Ureter (tissue), 1 donor: Measurements from ENCODE around the gene GPR132. TPM values are rescaled to one million over a fixed set of nuclear protein-coding genes. Genes with fewer than 3 reads are reported as not detected.
"Not testable (repeated sequence)": the region's sequence is repeated elsewhere in the genome, so short reads cannot be mapped to it uniquely, and the experiment has no call there.

Experiments
- DNase-seq: peaks from one replicate; pipeline ENCODE4 v3.0.0-alpha.2; 2020; ENCODE audit warnings: low spot score
- total RNA-seq: library from RNA; stranded (reverse); gene quantifications from one replicate; pipeline ENCODE4 v1.2.4, GENCODE V29; 2023
- donor health status: DM: yes; HTN: yes; CAD: no.

GPR132 gene
- total RNA-seq, 1 donor from 2014 or later = 1.5 TPM

DNA sequence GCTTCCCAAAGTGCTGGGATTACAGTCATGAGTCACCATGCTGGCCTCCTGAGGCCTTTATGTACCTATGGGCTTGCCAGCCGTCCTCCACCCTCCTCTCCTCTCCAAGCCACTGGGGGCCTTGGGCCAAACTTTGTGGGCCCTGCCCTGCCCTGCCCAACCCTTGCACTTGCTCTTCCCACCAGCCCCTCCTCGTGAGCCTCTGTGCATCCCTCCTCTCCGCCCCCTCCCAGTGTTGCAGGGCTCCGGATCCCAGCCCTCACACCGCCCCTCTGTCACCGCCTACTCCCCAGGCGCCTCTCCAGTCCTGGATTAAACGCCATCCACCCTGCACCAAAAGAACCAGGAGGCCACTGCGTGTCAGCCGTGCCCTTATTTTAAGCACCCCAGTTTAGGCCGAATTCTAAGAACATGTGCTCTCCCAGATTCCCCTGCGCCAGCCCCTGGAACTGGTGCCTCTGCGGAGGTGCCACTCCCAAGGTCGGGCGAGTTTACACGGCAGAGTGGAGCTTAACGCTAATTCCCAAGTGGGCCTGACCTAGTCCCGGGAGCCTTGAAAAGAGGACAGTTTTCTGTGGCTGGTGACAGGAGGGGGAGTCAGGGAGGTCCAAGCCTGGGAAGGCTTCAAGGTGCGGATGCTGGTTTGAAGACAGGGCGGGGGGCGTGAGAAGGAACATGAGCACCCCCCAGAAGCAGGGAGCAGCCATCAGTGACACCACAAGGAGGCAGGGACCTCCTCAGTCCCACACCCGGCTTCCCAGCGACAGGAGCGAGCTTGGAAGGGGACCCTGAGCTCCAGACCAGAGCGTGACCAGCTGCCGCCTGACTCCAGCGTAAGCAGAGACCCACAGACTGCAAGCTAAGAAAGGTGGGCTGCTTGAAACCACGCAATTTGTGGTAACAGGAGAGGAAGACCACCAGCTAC is 23.1 kb downstream of the GPR132 start:
- no peak for DNase-seq

DNA sequence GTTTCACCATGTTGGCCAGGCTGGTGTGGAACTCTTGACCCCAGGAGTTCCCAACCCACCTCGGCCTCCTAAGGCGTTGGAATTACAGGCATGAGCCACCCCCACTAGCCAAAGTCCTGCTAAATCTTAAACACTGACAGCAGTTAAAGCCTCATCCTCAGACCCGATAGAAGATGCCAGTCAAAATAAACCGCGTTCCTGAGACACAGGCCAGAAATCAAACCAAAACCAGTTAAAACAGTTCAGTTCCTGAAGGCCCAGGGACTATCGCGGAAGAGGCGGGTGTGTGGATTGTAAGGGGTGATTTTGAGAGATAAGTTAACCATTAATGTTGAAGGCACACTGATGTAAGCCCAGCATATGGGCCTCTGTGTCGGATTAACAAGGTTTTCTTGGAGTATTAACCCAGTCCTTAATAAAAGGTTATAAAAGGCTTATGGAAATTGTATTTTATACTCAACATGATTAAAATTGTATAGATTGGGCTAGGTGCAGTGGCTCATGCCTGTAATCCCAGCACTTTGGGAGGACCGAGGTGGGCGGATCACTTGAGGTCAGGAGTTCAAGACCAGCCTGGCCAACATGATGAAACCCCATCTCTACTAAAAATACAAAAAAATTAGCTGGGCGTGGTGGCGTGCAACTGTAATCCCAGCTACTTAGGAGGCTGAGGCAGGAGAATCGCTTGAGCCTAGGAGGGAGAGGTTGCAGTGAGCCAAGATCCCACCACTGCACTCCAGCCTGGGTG is 25.6 kb downstream of the GPR132 start:
- DNase-seq = no peak

GRCh38 chr14:105035616-105036015 is 29.6 kb downstream of the GPR132 start:
- not testable (repeated sequence) for DNase-seq

- DNase-seq = no peak
These were observed 30.8 kb downstream of the GPR132 start for GRCh38 chr14:105034315-105035039.

DNA sequence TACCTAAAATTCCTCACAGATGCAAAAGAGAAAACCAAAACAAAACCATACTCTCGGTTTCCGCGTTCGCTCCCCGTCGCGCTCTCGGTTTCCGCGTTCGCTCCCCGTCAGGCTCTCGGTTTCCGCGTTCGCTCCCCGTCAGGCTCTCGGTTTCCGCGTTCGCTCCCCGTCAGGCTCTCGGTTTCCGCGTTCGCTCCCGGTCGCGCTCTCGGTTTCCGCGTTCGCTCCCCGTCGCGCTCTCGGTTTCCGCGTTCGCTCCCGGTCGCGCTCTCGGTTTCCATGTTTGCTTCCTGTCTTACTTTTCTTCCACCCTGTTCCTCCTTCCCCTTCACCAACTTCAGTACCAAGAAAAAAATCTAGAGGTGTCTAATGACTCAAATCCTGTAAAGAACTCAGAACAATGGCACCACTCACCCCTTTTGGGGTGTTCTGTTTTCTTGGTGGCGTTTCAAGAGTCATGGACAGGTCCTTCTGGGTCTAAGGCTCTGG is 31.8 kb downstream of the GPR132 start:
- not testable (repeated sequence) for DNase-seq

DNA sequence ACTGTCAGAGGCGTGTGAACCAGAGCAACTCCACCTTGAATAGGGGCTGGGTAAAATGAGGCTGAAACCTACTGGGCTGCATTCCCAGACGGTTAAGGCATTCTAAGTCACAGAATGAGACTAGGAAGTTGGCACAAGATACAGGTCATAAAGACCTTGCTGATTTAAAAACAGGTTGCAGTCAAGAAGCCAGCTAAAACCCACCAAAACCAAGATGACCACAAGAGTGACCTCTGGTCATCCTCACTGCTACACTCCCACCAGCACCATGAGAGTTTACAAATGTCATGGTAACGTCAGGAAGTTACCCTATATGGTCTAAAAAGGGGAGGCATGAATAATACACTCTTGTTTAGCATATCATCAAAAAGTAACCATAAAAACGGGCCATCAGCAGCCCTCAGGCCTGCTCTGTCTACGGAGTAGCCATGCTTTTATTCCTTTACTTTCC is 32.8 kb downstream of the GPR132 start:
- not testable (repeated sequence) for DNase-seq

DNA sequence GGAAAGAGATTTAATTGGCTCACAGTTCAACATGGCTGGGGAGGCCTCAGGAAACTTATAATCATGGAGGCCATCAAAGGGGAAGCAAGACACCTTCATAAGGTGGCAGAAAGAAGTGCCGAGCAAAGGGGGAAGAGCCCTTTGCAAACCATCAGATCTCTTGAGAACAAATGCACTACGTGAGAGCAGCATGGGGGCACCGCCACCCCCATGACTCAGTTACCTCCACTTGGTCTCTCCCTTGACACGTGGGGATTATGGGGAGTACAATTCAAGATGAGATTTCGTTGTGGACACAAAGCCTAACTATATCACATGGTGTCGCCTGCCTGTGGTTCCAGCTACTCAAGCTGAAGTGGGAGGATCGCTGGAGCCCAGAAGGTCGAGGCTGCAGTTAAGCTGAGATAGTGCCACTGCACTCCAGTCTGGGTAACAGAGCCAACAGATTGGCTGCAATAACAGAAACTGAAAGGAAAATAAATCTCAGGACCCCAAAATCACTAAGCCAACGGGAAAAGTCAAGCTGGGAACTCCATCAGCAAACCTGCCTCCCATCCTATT is 34.3 kb downstream of the GPR132 start:
- no peak for DNase-seq

DNA sequence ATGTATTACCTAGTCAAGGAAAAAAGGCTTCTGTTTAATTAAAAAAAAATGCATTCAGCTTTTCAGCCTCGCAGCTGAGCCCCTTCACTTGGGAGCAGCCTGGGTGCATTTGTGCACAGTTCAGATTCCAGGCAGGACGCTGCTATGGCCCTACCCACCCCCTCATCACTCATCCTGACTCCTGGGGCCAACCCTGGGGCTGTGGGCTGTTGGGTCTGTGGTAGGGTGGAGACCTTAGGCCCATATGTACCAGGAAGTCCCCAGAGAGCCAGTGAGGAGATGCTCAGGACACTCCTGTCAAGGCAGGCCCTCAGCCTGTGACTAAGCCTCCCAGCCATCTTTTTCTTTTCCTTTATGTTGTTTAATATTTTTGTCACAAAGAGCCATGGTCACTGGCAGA is 35.0 kb downstream of the GPR132 start:
- no peak for DNase-seq

DNA sequence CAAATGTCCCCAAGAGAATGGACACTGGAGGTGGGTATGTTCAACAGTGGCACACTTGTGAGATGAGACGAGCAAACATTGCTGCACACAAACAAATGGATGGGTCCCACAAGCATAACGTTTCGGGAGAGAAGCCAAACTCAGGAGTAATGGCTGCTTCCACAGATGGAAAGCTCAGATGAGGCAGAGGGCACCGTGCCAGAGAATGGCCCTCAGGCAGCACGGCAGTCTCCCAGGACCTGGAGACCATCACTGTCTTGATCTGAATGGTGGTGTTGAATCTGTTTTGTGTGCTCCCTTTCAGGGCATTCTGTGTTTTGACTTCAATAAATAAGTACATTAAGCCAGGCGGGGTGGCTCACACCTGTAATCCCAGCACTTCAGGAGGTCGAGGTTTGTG is 35.8 kb downstream of the GPR132 start:
- DNase-seq = no peak

GRCh38 chr14:105028251-105028927 is 36.8 kb downstream of the GPR132 start:
- DNase-seq = no peak

DNA sequence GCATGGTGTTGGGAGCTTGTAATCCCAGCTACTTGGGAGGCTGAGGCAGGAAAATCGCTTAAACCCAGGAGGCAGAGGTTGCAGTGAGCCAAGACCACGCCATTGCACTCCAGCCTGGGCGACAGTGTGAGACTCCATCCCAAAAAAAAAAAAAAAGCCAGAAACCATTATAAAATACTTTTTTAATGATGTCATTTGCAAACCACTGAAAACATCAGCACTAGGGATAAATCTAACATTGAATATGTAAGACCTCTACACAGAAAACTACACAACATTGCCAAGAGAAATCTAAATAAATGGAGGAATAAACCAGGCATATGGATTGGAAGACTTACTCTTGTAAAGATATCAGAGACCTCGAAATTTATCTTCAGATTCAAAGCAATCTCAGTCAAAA is 37.5 kb downstream of the GPR132 start:
- DNase-seq = not testable (repeated sequence)

DNA sequence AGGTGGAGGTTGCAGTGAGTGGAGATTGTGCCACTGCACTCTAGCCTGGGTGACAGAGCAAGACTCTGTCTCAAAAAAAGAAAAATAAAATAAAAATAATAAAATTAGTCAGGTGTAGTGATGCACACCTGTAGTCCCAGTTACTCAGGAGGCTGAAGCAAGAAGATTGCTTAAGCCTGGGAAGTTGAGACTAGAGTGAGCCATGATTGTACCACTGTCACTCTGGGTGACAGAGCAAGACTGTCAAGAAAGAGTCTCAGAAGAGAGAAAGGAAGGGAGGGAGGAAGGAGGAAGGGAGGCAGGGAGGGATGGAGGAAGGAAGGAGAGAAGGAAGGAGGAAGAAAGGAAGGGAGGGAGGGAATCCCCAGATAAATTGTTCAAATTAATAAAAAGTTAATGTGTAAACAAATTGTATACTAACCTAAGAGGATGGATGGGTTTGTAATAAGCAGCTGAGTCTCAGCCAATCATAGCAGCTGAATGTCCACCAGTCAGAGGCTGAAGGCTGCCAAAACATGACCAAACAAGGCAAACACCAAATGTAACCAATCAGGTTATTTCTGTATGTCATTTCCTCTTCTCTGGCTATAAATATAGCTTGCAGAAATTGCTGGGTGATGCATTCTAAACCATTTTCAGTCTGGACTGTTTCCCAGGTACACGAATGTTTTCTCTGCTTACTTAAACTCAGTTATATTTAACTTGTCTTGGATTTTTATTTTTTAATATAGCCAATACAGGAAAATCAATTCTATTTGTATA is 38.2 kb downstream of the GPR132 start:
- no peak for DNase-seq

- DNase-seq = no peak
These were observed 39.0 kb downstream of the GPR132 start for GRCh38 chr14:105026033-105026785.

GRCh38 chr14:105025429-105025828 is 39.8 kb downstream of the GPR132 start:
- no peak for DNase-seq

GRCh38 chr14:105023791-105024480 is 41.3 kb downstream of the GPR132 start:
- DNase-seq = no peak

- DNase-seq = no peak
These were observed 42.1 kb downstream of the GPR132 start for GRCh38 chr14:105023144-105023543.

DNA sequence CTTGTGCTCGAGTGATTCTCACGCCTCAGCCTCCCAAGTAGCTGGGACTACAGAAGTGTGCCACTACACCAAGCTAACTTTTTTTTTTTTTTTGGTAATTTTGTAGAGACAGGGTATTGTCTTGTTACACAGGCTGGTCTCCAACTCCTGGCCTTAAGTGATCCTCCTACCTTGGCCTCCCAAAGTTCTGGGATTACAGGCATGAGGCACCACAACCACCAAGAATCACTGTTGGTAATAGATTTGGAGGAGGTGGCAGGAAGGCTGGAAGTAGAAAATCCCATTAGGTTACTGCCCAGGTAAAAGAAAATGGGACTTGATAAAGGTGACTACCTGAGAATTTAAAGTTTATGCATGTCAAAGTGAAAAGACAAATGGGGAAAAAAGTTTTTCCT is 43.0 kb downstream of the GPR132 start:
- no peak for DNase-seq

GRCh38 chr14:105021656-105022275 is 43.5 kb downstream of the GPR132 start:
- DNase-seq = peak; percentile 55
